IMR-90 (cell line): ENCODE data around the gene NREP. TPM values are rescaled to one million over a fixed set of nuclear protein-coding genes. Genes with fewer than 3 reads are reported as not detected.

Experiments used
- ATAC-seq: fragments of 200-7000 bp; cut with Tn5 transposase; 2 replicates; pipeline ENCODE4 v1.9.1; 2020; ENCODE audit warnings: low read depth, mild to moderate bottlenecking, moderate library complexity
- BruUV-seq: library from RNA; stranded (reverse); fragments of 400-500 nt; replicated peaks from 2 replicates; lab custom pipeline; 2021; lab: Mats Ljungman, UMichigan
- CTCF ChIA-PET: fragments of 300-600 bp; formaldehyde crosslinking; extraction: SDS; loops from one replicate; lab custom pipeline; 2021; ENCODE audit warnings: antibody characterized with exemption; lab: Yijun Ruan, JAX
- POLR2A ChIA-PET: fragments of 300-600 bp; sonication (Branson Sonifier 250); formaldehyde crosslinking; loops from one replicate; lab custom pipeline; 2022; ENCODE audit warnings: antibody characterized with exemption; ENCODE audit not compliant: unreplicated experiment; lab: Charles Lee
- DNase-seq: peaks from one replicate; pipeline ENCODE4 v3.0.0; 2013
- H2AFZ ChIP-seq: replicated peaks from 2 replicates; pipeline ENCODE3; 2013; ENCODE audit warnings: low read length, mild to moderate bottlenecking; ENCODE audit not compliant: poor library complexity
- H2AK5ac ChIP-seq: 2 replicates; pipeline ENCODE4 v1.6.1; 2013; ENCODE audit warnings: low read depth, low read length, inconsistent platforms
- H2AK9ac ChIP-seq: replicated peaks from 2 replicates; pipeline ENCODE3; 2013; ENCODE audit warnings: mild to moderate bottlenecking, low read depth, low read length, moderate library complexity; ENCODE audit not compliant: poor library complexity
- H2BK120ac ChIP-seq: 2 replicates; pipeline ENCODE4 v1.6.1; 2013; ENCODE audit warnings: low read depth, low read length, inconsistent platforms
- H2BK15ac ChIP-seq: 3 replicates; pipeline ENCODE4 v1.6.1; 2013; ENCODE audit warnings: low read depth, low read length, inconsistent platforms
- H2BK20ac ChIP-seq: 2 replicates; pipeline ENCODE4 v1.6.1; 2013; ENCODE audit warnings: low read depth, mild to moderate bottlenecking, inconsistent platforms, low read length, moderate library complexity
- H2BK5ac ChIP-seq: 2 replicates; pipeline ENCODE4 v1.6.1; 2013; ENCODE audit warnings: mild to moderate bottlenecking, low read depth, low read length, inconsistent platforms; ENCODE audit not compliant: poor library complexity, severe bottlenecking
- H3K14ac ChIP-seq: replicated peaks from 2 replicates; pipeline ENCODE4 v1.6.1; 2013; ENCODE audit warnings: low read depth, low read length, inconsistent platforms
- H3K18ac ChIP-seq: 2 replicates; pipeline ENCODE4 v1.6.1; 2013; ENCODE audit warnings: low read depth, low read length, control low read depth
- H3K23ac ChIP-seq: 2 replicates; pipeline ENCODE4 v1.6.1; 2013; ENCODE audit warnings: low read depth, low read length, inconsistent platforms
- H3K27ac ChIP-seq: 2 replicates; pipeline ENCODE4 v1.5.1; 2013; ENCODE audit warnings: mild to moderate bottlenecking, control low read depth, low read length; ENCODE audit not compliant: insufficient read depth
- H3K27me3 ChIP-seq: 2 replicates; pipeline ENCODE4 v1.6.1; 2013; ENCODE audit warnings: low read length; ENCODE audit not compliant: control insufficient read depth, insufficient read depth
- H3K36me3 ChIP-seq: 2 replicates; pipeline ENCODE4 v1.6.1; 2013; ENCODE audit warnings: low read length, mixed read lengths; ENCODE audit not compliant: control insufficient read depth, insufficient read depth
- H3K4ac ChIP-seq: 2 replicates; pipeline ENCODE4 v1.6.1; 2013; ENCODE audit warnings: low read depth, low read length, inconsistent platforms
- H3K4me1 ChIP-seq: 2 replicates; pipeline ENCODE4 v1.6.1; 2013; ENCODE audit warnings: low read length, mixed read lengths; ENCODE audit not compliant: control insufficient read depth, insufficient read depth
- H3K4me2 ChIP-seq: 2 replicates; pipeline ENCODE4 v1.6.1; 2013; ENCODE audit warnings: low read depth, mild to moderate bottlenecking, control low read depth, low read length, moderate library complexity
- H3K4me3 ChIP-seq: 2 replicates; pipeline ENCODE4 v1.5.1; 2013; ENCODE audit warnings: low read depth, mild to moderate bottlenecking, control low read depth, low read length, moderate library complexity; ENCODE audit not compliant: insufficient read depth
- H3K56ac ChIP-seq: 2 replicates; pipeline ENCODE4 v1.6.1; 2013; ENCODE audit warnings: low read length, inconsistent platforms; ENCODE audit not compliant: insufficient read depth; ENCODE audit errors: extremely low read depth
- H3K79me1 ChIP-seq, 2 experiments: 2 replicates each; pipeline ENCODE4 v1.6.1; 2013; ENCODE audit warnings: low read length in 2 of 2, inconsistent platforms in 1 of 2, low read depth in 1 of 2
- H3K9ac ChIP-seq: 2 replicates; pipeline ENCODE4 v1.6.1; 2013; ENCODE audit warnings: low read depth, low read length, control low read depth
- H3K9me1 ChIP-seq: 2 replicates; pipeline ENCODE4 v1.6.1; 2013; ENCODE audit warnings: low read length, inconsistent platforms; ENCODE audit not compliant: insufficient read depth
- H3K9me3 ChIP-seq: 2 replicates; pipeline ENCODE4 v1.6.1; 2013; ENCODE audit warnings: low read length; ENCODE audit not compliant: control insufficient read depth, insufficient read depth
- H4K20me1 ChIP-seq: 2 replicates; pipeline ENCODE4 v1.6.1; 2013; ENCODE audit warnings: low read length, inconsistent platforms; ENCODE audit not compliant: insufficient read depth
- H4K5ac ChIP-seq: 2 replicates; pipeline ENCODE4 v1.6.1; 2013; ENCODE audit warnings: mild to moderate bottlenecking, low read depth, low read length, control low read depth
- H4K8ac ChIP-seq, 2 experiments: 2 replicates each; pipeline ENCODE4 v1.6.1; 2013; ENCODE audit warnings: low read depth in 2 of 2, low read length in 2 of 2, control low read depth in 1 of 2, inconsistent platforms in 1 of 2
- H4K91ac ChIP-seq: 2 replicates; pipeline ENCODE4 v1.6.1; 2013; ENCODE audit warnings: low read depth, low read length, inconsistent platforms; ENCODE audit not compliant: insufficient read depth
- CEBPB ChIP-seq: IDR thresholded peaks from 2 replicates; pipeline ENCODE4 v1.6.1; 2012; ENCODE audit warnings: low read depth, low read length, improper control_type of control experiment
- MAFK ChIP-seq: IDR thresholded peaks from 2 replicates; pipeline ENCODE4 v1.6.1; 2012; ENCODE audit warnings: low read depth, low read length, improper control_type of control experiment
- whole genome bisulfite sequencing, 2 experiments: methylation state at CpG; one replicate each; pipeline versions ENCODE4 v1.1.5 to v1.1.7; 2013; ENCODE audit warnings: missing lambda C conversion rate in 2 of 2; ENCODE audit not compliant: insufficient read length in 1 of 2; ENCODE audit errors: extremely low coverage in 2 of 2; 5-methylcytosine and 5-hydroxymethylcytosine counted together
- dilution Hi-C: fragments of 300-500 bp; cut with HindIII; formaldehyde crosslinking; loops from one replicate; pipeline ENCODE4 v1.14.3; 2018; ENCODE audit warnings: low sequenced_read_pairs; ENCODE audit not compliant: unreplicated experiment
- in situ Hi-C: fragments of 300-500 bp; cut with MboI; formaldehyde crosslinking; loops from 3 replicates; pipeline ENCODE4 v1.14.3; 2019; ENCODE audit warnings: low sequenced_read_pairs, inconsistent platforms, mixed read lengths
- intact Hi-C: fragments of 100-400 bp; cut with micrococcal nuclease; formaldehyde crosslinking; loops from 2 replicates; pipeline ENCODE4 v1.10.0; 2022
- polyA plus RNA-seq, 3 experiments: library from polyadenylated mRNA; depleted of rRNA; stranded (reverse); fragments of >200 nt; gene quantifications; 2 replicates each; pipeline ENCODE4 v1.2.3, GENCODE V29; 2012; ENCODE audit warnings: low replicate concordance in 1 of 3
- total RNA-seq: library from RNA; depleted of rRNA; stranded (reverse); fragments of >200 nt; gene quantifications from 2 replicates; pipeline ENCODE4 v1.2.3, GENCODE V29; 2012

Gene NREP
- total and polyA plus RNA-seq, 2 of the 4 experiments (the other 2 are of a cell fraction): 178 to 277 TPM

DNA sequence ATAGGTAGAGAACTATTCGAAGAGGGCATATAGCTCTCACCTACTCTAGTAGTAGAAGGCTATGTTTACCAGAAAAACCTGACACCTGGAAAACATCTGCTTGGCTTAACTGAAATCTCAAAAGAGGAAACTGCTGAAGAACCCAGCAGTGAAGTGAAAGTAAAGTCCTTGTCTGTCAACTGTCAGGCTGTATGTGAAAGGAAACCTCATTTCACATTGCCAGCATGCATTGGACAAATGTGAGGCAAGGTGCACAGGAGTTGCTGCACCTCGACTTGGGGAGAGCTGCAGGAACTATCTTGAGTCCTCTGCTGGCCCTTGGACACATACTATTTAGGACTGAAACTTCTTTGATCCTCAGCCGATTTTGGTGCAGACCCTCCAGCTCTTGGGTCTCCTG is 53.3 kb downstream of the NREP start:
- H2AFZ ChIP-seq: no peak overlapping the region
- H3K4ac ChIP-seq: no peak overlapping the region
- H3K4me1 ChIP-seq: no peaks in the 10 kb centered on the region
- no peaks in the 10 kb centered on the region for H3K79me1 ChIP-seq
- no peak overlapping the region for H3K4me3 ChIP-seq
- no peak overlapping the region for H3K27ac ChIP-seq
- no peak overlapping the region for H2BK15ac ChIP-seq
- H3K9me1 ChIP-seq: no peaks in the 10 kb centered on the region
- no peak overlapping the region for H3K4me2 ChIP-seq
- no peak overlapping the region for H2AK9ac ChIP-seq
- no peak overlapping the region for H3K18ac ChIP-seq
- no peak overlapping the region for H3K14ac ChIP-seq
- H4K20me1 ChIP-seq: no peaks in the 10 kb centered on the region
- H2BK5ac ChIP-seq: no peak overlapping the region
- dilution Hi-C loops: no loop called here
- H3K23ac ChIP-seq: no peak overlapping the region
- no peak overlapping the region for H3K9ac ChIP-seq
- no TSS peak for BruUV-seq
- no peaks in the 10 kb centered on the region for H3K27me3 ChIP-seq
- no peak overlapping the region for H4K5ac ChIP-seq
- H2BK120ac ChIP-seq: no peak overlapping the region
- TF ChIP-seq MAFK (no peak), CEBPB (no peak)
- CTCF ChIA-PET: no interaction called here
- 100% methylated on average over 1 of the region's 3 CpGs; no CpG with 5 or more reads in 1 of the 2 experiments for WGBS, 2 experiments
- H4K8ac ChIP-seq: no peak overlapping the region
- no peak overlapping the region for H2BK20ac ChIP-seq
- no peak overlapping the region for H3K56ac ChIP-seq
- H2AK5ac ChIP-seq: no peak overlapping the region
- in situ Hi-C loops: no loop called here
- intact Hi-C loops: no loop called here
- DNase-seq (no peak), ATAC-seq (no peak)
- H3K36me3 ChIP-seq: no peaks in the 10 kb centered on the region
- no peak overlapping the region for H4K91ac ChIP-seq
- no peaks in the 10 kb centered on the region for H3K9me3 ChIP-seq
- POLR2A ChIA-PET: no interaction called here
